MM.1S (cell line): ENCODE measurements around the gene SAMMSON.

Source experiments
- DNase-seq: peaks from one replicate; pipeline ENCODE4 v3.0.0-alpha.2; 2015
- H2AFZ ChIP-seq: fragments of 300-600 bp; sonication (generic); 2 replicates; pipeline ENCODE4 v1.6.0; 2016; ENCODE audit warnings: antibody characterized with exemption, low read length
- H3F3A ChIP-seq: fragments of 300-600 bp; sonication (generic); 2 replicates; pipeline ENCODE4 v1.6.1; 2016; ENCODE audit warnings: mild to moderate bottlenecking, antibody characterized with exemption, low read length, moderate library complexity, mixed read lengths; ENCODE audit not compliant: insufficient read depth
- H3K27ac ChIP-seq: fragments of 300-600 bp; sonication (generic); 2 replicates; pipeline ENCODE4 v1.5.1; 2016; ENCODE audit warnings: mild to moderate bottlenecking, low read length
- H3K27me3 ChIP-seq: fragments of 300-600 bp; sonication (generic); replicated peaks from 2 replicates; pipeline ENCODE4 v1.6.0; 2016; ENCODE audit warnings: low read length; ENCODE audit not compliant: insufficient read depth
- H3K36me3 ChIP-seq: fragments of 300-600 bp; sonication (generic); replicated peaks from 2 replicates; pipeline ENCODE4 v1.6.1; 2016; ENCODE audit warnings: mild to moderate bottlenecking, low read length, mixed read lengths; ENCODE audit not compliant: insufficient read depth
- H3K4me1 ChIP-seq: fragments of 300-600 bp; sonication (generic); 2 replicates; pipeline ENCODE4 v1.6.1; 2016; ENCODE audit warnings: low read length, mixed read lengths
- H3K4me2 ChIP-seq: fragments of 300-600 bp; sonication (generic); 2 replicates; pipeline ENCODE4 v1.6.0; 2016; ENCODE audit warnings: low read depth, low read length
- H3K4me3 ChIP-seq: fragments of 300-600 bp; sonication (generic); 2 replicates; pipeline ENCODE4 v1.5.1; 2016; ENCODE audit warnings: low read length, mixed read lengths
- H3K79me2 ChIP-seq: fragments of 300-600 bp; sonication (generic); 2 replicates; pipeline ENCODE4 v1.6.1; 2016; ENCODE audit warnings: mixed run types, low read length, mixed read lengths
- H3K9ac ChIP-seq: fragments of 300-600 bp; sonication (generic); 2 replicates; pipeline ENCODE4 v1.6.1; 2016; ENCODE audit warnings: low read length, mixed read lengths
- H3K9me2 ChIP-seq: fragments of 300-600 bp; sonication (generic); replicated peaks from 2 replicates; pipeline ENCODE4 v1.6.1; 2016; ENCODE audit warnings: mild to moderate bottlenecking, low read length, mixed read lengths; ENCODE audit not compliant: insufficient read depth
- H3K9me3 ChIP-seq: fragments of 300-600 bp; sonication (generic); replicated peaks from 2 replicates; pipeline ENCODE4 v1.6.1; 2016; ENCODE audit warnings: mild to moderate bottlenecking, low read length, mixed read lengths; ENCODE audit not compliant: insufficient read depth
- H4K20me1 ChIP-seq: fragments of 300-600 bp; sonication (generic); 2 replicates; pipeline ENCODE4 v1.6.1; 2016; ENCODE audit warnings: mild to moderate bottlenecking, low read length, moderate library complexity, mixed read lengths; ENCODE audit not compliant: insufficient read depth
- CTCF ChIP-seq: fragments of 300-600 bp; sonication (generic); IDR thresholded peaks from 2 replicates; pipeline ENCODE4 v1.5.1; 2016; ENCODE audit warnings: antibody characterized with exemption, low read length, mixed read lengths
- EZH2 ChIP-seq: fragments of 300-600 bp; sonication (generic); optimal IDR thresholded peaks from 2 replicates; pipeline ENCODE3; 2017; ENCODE audit warnings: low read depth, mild to moderate bottlenecking, antibody characterized with exemption, low read length, mixed read lengths
- EZH2phosphoT487 ChIP-seq: fragments of 300-600 bp; sonication (generic); IDR thresholded peaks from 2 replicates; pipeline ENCODE4 v1.6.1; 2018; ENCODE audit warnings: antibody characterized with exemption, low read length

SAMMSON gene

GRCh38 chr3:70067860-70068521, 68.5 kb downstream of the SAMMSON start:
- Histone ChIP-seq H3K4me1 (no peaks in the 10 kb centered on the region), H3K4me2 (no peak overlapping the region), H3K4me3 (no peak overlapping the region), H3K36me3 (no peaks in the 10 kb centered on the region), H3K9me3 (no peaks in the 10 kb centered on the region), H3K27me3 (no peaks in the 10 kb centered on the region), H3F3A (no peaks in the 10 kb centered on the region), H3K9me2 (no peaks in the 10 kb centered on the region), H3K27ac (no peak overlapping the region), H3K79me2 (no peaks in the 10 kb centered on the region), H4K20me1 (no peaks in the 10 kb centered on the region), H2AFZ (no peak overlapping the region), H3K9ac (no peak overlapping the region)
- no peak for TF ChIP-seq CTCF
- no peak for TF ChIP-seq EZH2phosphoT487
- no peak for TF ChIP-seq EZH2
- DNase-seq = no peak

GRCh38 chr3:70069557-70069956, 70.0 kb downstream of the SAMMSON start:
- DNase-seq = no peak
- H3K79me2 ChIP-seq = no peaks in the 10 kb centered on the region
- H3K27me3 ChIP-seq = no peaks in the 10 kb centered on the region
- no peaks in the 10 kb centered on the region for H3F3A ChIP-seq
- no peaks in the 10 kb centered on the region for H3K4me1 ChIP-seq
- H2AFZ ChIP-seq = no peak overlapping the region
- no peaks in the 10 kb centered on the region for H3K9me3 ChIP-seq
- H3K27ac ChIP-seq = no peak overlapping the region
- no peak overlapping the region for H3K4me2 ChIP-seq
- H3K9me2 ChIP-seq = no peaks in the 10 kb centered on the region
- TF ChIP-seq EZH2 (no peak), CTCF (no peak), EZH2phosphoT487 (no peak)
- H3K36me3 ChIP-seq = no peaks in the 10 kb centered on the region
- H4K20me1 ChIP-seq = no peaks in the 10 kb centered on the region
- H3K9ac ChIP-seq = no peak overlapping the region
- no peak overlapping the region for H3K4me3 ChIP-seq

GRCh38 chr3:70071138-70071537, 71.6 kb downstream of the SAMMSON start:
- no peak for DNase-seq
- no peak for TF ChIP-seq CTCF
- no peak for TF ChIP-seq EZH2
- no peak for TF ChIP-seq EZH2phosphoT487
- H3K79me2 ChIP-seq = no peaks in the 10 kb centered on the region
- no peak overlapping the region for H3K27ac ChIP-seq
- H3K27me3 ChIP-seq = no peaks in the 10 kb centered on the region
- no peak overlapping the region for H3K9ac ChIP-seq
- no peak overlapping the region for H3K4me3 ChIP-seq
- H3K9me2 ChIP-seq = no peaks in the 10 kb centered on the region
- no peaks in the 10 kb centered on the region for H3K4me1 ChIP-seq
- H3F3A ChIP-seq = no peaks in the 10 kb centered on the region
- no peaks in the 10 kb centered on the region for H4K20me1 ChIP-seq
- no peaks in the 10 kb centered on the region for H3K36me3 ChIP-seq
- no peak overlapping the region for H3K4me2 ChIP-seq
- H3K9me3 ChIP-seq = no peaks in the 10 kb centered on the region
- H2AFZ ChIP-seq = no peak overlapping the region
